HG02642 (cell line): ENCODE results near the gene TTC27.
"Not testable (repeated sequence)": the region's sequence is repeated elsewhere in the genome, so short reads cannot be mapped to it uniquely, and the experiment has no call there.

Source experiments
- ATAC-seq: cut with Tn5 transposase; IDR thresholded peaks from one replicate; pipeline ENCODE4 v1.9.1; 2021; ENCODE audit warnings: mild to moderate bottlenecking; ENCODE audit not compliant: unreplicated experiment, poor library complexity

TTC27 gene

DNA sequence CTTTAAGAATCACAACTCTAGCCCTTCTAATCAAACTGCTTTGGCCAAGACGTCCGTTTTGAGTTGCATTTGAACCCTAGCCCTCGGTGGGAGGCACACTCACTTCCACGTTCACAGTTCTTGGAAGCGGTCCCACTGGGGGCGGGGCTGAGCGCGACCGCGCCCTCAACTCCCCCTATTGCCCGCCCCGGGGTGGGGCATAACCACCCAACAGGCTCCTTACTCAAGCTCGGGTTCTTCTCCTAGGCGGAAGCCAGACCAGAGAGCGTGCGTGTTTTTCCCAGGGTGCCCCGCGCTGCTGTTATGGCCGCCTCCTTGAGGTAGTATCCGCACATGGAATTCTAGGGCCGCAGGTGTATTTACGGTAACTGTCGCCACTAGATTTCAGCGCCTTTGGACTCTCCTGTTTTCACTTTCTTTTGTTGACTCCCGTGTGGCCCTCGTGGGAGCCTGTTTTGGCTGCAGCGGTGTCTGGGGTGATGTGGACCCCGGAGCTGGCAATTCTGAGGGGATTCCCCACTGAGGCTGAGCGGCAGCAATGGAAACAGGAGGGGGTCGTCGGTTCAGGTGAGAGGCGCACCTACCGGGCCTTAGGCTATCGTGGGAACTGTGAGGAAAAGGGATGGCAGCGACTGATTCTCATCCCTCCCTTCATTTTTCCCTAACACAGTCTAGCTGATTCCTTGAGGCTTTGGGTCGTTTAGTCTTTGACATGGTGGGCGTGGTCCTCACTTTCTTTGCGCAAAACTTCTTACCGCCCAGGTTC is at the start of gene TTC27:
Gene TTC27 (plus strand): TSS at position 237 of the 766 bp plus-strand sequence. CDS start 243 bp downstream, at position 480.
- ATAC-seq: peak; percentile 100

DNA sequence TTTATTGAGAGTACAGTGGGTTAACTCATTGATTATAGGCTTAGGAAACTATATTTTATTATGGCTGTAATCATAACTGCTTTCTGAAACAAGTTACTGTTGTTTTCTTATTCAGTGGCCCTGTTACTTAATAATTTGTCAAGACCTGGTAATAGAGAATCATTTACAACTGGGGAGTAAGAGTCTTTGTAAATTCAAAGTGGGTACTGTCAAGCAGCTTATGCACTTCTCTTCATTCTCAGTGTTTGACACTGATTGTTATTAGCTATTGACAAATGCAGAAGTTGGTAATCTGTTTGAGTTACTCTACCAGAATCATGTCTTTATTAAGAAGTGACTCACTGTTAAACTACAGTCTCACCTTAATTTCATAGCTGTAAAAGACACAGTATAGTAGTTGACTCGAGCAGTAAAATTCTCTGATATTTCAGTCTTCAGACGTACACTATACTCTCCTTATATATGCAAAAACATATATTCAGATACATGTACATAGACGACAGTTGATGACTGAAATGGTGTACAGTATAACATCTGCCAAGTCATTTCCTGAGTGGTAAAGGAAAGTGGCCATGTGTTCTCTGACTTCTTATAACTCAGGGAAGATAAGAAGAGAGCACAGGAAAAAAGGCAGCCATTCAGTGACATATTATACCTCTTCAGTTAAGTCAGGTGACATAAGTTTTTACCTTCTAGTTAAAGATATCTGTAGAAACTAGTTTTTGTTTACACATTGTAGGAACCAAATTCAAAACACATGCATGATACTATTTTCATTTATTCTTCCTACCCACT is 36.0 kb upstream of the TTC27 start:
- peak; percentile 72 for ATAC-seq

DNA sequence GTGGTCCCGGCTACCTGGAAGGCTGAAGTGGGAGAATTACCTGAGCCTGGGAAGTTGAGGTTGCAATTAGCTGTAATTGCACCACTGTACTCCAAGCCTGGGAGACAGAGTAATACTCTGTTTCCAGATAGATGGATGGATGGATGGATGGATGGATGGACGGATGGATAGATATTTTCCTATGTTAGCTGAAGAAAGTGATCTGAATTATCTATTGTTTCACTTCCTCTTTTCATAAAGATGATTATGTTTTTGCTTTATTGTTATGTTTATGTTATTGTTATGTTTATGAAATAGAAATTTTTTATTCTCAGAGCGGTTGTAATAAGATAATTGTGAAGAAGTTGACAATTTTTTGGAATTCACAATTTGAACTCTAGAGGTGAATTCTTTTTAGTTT is 33.3 kb upstream of the TTC27 start:
- ATAC-seq: no peak

DNA sequence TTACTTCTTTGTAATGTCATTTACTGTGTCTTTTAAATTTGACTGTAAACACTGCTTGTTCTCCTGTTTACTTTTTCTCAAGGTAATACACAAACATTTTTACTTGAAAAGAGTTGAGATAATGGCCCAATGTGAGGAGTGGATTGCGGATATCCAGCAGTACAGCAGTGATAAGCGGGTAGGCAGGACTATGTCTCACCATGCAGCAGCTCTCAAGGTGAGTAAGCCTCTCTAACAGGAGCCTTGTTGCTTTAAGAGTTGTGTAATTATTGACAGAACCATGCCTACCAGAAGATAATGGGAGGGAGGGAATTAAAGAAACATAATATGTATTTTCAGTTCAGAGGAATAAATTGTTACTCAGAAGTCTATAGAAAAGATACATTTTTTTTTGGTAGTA is 16.5 kb upstream of the TTC27 start:
- no peak for ATAC-seq

DNA sequence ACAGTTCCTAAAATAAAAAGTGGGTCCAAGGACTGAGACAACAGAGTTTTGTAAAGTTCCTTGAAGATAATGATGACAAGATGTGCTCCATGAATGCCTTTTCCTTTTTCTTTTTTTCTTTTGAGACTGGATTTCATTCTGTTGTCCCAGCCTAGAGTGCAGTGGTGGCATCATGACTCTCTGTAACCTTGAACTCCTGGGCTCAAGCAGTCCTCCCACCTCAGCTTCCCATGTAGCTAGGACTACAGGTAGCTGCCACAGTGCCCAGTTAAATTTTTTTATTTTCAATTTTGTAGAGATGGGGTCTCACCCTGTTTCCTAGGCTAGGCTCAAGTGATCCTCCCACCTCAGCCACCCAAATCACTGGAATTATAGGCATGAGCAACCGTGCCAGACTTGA is 16.1 kb upstream of the TTC27 start:
- no peak for ATAC-seq

DNA sequence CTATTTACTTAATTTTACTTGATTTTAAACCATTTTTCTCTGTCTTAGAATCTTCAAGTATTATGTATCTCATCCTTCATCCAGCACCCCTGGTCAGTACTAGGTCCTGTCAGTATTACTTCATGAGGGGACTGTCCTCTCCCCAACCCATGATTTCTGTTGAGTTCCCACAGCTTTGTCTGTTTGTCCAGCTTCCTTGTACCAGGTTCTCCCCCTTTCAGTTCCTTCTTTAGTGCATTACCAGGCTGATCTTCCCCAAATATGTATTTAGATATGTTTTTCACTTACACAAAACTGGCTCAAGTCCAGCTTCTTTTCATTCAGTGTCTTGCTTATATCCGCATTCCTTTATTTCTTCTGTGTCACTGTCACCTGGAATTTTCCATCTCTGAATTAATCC is 13.8 kb upstream of the TTC27 start:
- ATAC-seq: no peak

DNA sequence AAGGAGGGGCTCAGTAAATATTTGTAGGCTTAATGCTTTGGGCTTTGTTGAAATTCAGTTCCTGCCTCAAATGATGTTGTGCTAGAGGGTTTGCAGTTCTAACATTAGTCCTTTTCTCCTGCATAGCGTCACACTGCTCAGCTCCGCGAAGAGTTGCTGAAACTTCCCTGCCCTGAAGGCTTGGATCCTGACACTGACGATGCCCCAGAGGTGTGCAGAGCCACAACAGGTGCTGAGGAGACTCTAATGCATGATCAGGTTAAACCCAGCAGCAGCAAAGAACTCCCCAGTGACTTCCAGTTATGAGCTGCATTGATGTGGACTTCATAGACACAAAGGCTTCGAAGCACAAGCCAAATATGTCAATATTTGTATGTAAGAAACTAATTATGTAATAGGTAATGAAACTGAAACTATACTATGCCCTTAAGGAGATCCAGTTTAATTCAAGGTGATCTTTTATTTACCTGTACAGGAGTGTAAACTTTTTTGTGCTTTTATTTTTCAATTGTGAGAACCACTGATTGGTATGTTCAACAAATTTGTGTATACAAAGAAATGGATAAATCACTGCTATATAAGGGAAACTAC is 10.2 kb upstream of the TTC27 start:
- no peak for ATAC-seq

DNA sequence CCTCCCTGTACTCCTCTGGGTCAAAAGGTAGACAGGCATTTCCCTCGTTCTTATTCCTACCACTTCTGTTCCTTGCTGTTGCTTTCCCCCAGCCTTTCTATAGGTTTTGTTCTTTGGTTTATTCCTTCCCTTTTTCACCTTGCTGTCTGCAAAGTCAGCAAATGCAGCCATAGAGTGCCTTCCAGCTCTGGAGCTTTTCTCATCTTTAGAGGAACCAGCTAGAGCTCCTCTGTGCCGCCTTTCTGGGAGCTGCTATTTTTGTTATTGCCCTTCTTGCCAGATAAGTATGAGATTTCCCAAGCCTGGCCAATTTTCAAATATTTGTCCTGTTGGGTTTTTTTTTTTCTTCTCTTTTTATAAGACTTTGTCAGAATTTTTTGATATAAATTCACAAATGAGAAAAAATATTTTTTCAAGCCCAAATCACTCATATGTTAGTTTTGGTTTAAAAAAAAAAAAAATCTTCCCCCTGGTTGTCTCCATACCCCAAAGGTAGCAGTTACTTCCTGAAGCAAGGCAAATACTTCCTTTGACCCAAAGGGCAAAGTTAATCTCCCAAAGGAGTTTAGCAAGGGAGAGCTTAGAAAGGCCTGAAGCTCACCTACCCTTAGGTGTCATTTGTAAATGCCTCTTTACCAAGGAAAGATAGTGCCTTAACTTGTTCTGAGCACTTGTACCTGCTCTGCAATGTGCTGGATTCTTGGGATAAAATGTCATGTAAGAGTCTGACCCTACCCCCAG is 5.1 kb upstream of the TTC27 start:
- ATAC-seq: no peak

DNA sequence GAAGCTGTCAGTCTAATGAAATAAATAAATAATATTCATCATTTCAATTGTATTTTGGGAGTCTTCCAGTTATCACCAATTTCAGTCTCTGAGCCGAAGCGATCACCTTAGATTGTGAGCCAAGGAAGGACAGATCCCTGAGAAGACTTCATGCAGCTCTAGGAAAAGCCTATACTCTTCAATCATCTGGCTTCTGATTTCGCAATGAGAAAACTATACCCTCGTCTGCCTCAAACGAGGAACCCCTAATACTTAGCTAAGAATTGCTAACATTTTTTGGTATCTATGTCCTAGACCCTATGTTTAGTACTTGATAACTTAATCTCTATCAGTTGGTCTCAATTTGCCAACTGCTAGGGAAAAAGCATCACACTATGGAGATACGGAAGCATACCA is 4.5 kb upstream of the TTC27 start:
- ATAC-seq: no peak

DNA sequence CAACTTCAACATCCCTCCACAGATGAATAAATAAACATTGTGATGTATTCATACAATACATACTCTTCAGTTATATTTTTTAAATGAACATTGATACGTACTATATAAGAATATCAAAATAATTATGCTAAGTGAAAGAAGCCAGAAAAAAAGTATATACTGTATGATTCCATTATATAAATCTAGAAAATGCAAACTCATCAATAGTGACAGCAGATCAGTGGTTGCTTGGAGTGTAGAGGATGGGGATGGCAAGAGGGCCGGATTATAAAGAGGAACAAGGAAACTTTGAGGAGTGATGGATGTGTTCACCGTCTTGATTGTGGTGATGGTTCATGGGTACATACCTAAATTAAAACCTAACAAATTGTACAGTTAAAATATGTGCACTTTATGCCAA is 3.0 kb upstream of the TTC27 start:
- no peak for ATAC-seq

DNA sequence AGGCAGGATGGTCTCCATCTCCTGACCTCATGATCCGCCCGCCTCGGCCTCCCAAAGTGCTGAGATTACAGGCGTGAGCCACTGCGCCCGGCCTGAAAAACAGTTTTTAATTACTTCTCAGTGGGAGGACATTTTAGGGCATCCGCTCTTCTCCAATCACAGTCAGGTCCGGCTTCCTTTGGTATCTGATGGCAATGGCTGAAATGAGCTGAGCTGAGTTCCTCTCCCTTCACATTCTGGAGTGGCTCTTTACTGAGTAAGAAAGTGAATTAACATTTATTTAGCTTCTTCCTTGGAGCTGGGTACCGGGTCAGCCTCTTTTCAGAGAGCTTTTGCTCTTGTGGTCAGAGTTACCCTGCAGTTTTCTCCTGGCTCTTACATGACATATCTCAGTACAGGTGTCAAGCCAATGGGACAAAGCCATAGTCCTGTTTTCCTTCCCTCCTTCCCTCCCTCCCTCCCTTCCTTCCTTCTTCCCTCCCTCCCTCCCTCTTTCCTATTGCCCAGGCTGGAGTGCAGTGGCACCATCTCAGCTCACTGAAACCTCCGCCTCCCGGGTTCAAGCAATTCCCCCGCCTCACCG is 1.1 kb upstream of the TTC27 start:
- ATAC-seq: no peak

DNA sequence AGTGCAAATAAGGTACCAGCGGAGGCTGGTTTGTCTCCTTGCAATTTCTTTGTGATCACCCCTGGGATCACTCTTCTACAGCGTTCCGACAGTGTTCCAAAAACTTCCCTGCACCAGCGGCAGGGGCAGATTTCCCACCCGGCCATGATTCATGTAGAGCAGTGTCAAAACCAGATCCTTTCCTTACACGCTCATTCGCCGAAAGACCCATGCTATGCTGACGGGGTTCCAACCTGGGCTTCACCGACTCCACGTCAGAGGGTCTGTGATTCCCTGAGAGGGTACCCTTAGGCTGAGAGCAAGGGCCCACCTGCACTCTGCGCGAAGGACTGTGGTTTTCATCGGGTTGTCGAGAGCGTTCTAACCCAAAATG is 423 bp upstream of the TTC27 start:
- ATAC-seq: peak; percentile 41

DNA sequence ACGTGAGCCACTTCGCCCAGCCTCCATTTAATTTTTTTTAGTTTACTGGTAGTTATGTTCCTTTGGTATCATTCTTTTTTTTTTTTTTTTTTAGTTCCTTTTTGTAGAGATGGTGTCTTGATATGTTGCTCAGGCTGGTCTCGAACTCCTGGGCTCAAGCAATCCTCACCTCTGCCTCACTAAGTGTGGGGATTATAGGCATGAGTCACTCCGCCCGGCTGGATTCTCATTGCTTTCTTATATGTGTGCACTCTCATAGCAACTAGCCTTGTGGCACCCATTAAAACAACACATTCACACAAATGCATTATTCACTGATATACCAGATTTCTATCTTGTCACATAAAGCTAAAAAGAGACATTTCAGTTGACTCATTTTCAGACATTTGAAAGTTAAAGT is 4.2 kb downstream of the TTC27 start:
- no peak for ATAC-seq

DNA sequence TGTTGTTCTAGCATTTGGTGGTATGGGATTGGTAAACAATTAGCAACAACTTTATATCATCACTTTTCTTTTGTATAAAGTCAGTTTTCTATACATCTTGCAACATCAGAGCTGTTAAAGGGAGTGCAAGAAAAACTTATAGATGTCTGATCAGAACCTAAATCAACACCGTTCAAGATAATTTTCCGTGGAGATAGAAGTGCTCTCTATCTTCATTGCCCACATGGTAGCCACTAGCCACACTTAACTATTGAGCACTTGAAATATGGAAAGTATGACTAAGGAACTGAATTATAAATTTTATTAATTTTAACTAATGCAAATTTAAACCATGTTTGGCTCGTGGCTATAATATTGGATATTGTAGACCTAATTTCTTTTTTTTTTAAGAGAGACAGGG is 5.2 kb downstream of the TTC27 start:
- ATAC-seq: no peak

DNA sequence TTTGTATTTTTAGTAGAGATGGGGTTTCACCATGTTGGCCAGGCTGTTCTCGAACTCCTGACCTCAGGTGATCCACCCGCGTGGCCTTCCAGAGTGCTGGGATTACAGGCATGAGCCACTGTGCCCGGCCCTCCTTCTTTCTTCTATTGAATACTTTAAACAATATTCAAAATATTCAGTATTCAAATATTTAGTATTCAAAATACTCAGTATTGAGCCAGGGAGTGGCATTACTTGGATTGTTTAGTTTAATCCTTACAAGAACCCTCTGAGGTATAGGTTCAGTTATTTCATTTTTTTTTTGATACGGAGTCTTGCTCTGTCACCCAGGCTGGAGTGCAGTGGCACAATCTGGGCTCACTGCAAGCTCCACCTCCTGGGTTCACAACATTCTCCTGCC is 10.7 kb downstream of the TTC27 start:
- not testable (repeated sequence) for ATAC-seq

DNA sequence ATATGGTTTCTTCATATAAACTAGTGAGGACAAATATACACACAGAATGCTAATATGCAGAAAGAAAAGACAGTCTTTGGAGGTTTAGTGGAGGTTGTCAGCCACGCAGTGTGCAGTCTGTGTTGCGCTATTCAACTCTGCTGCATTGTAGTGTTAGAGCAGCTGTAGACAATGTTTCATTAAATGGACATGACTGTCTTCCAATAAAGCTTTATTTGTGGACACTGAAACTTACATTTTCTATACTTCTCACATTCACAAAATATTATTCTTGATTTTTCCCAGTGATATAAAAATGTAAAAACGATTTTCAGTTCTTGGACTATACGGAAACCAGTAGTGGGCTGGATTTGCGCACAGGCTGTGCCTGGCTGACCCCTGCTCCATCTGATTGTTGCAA is 13.3 kb downstream of the TTC27 start:
- ATAC-seq: no peak

DNA sequence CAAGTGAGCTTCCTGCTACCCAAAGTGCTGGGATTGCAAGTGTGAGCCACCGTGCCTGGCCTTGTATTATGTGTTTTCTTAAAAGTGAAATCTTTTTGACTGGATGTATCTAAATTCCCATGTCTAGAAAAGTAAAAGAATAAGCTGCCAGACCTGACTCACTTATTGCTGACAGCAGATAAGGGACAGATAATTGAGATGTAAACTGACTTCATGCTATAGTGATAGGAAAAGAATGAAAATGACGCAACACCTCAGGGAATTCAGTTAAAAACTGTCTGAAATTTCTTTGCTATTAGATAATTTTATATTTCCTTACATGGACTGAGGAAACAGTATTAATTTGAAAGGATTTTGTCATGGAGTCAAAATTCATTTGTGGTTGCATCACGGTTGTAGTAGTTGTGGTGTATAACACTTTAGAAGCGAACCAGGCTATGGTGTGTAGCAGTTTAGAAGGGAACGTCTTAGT is 19.4 kb downstream of the TTC27 start:
- ATAC-seq: no peak

DNA sequence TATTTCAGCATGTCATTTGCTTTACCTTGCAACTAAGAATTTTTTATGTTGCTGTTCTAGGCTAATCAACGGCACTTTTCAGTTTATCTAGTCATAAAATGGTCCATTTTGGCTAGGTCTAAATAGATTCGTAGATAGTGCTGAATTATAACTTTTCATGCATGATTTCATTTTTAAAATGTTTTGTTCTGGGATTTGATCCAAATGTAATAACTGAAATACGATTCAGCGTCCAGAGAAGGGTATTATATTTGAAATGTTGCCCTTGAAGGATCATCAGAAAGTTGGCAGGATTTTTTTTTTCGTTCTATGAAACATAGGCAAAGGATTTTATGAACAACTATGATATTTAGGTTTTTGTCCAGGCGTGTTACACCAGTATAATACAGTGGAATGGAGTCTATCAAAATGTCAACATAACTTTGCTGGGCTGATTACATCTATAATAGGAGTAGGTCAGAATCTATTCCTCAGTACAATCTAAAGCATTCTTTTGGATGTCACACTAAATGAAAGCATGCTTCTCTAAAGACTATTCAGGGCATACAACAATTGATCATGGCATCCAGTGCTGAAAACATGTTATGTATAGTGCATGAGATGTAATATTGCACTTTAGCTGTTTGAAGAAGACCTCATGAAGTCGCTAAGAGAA is 24.8 kb downstream of the TTC27 start:
- ATAC-seq: no peak

DNA sequence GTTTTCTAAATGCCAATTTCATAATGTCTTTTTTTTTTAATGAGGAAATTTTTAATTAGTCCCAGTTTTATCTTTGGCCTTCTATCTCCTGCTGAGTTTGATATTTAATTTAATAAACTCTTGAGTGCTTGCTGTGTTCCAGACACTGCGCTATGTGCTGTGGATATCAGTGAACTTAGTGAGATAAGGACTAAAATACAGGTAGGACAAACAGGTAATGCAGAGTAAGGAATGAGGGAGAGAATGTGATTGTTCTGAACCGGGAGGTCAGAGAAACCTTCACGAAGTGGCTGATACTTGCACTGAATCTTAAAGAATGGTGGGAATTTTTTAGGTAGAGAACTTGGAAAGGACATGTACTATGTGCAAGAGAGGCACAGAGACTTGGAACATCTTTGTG is 28.2 kb downstream of the TTC27 start:
- no peak for ATAC-seq

DNA sequence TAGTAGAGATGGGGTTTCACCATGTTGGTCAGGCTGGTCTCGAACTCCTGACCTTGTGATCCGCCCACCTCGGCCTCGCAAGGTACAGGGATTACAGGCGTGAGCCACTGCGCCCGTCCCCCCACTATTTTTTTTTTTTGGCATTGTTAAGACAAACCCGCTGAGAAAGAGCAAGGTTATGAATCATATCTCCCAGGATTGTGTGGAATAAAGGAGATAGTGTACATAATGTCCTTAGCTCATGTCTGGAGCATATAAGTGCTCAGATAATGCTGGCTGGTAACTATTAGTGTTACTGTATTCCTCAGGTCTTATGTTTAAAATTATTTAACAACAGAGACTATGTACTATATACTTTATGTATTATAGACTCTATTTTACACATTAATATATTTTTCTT is 36.0 kb downstream of the TTC27 start:
- no peak for ATAC-seq
